K562 (cell line): ENCODE data around the gene SRBD1. TPM values are rescaled to one million over a fixed set of nuclear protein-coding genes. Genes with fewer than 3 reads are reported as not detected.

Experiments used
- ARID3A ChIP-seq: IDR thresholded peaks from 2 replicates; pipeline ENCODE4 v1.6.1; 2012; ENCODE audit warnings: low read depth, low read length, improper control_type of control experiment, borderline replicate concordance
- CTBP1 ChIP-seq: fragments of 450-650 bp; IDR thresholded peaks from 2 replicates; pipeline ENCODE4 v1.6.1; 2016; ENCODE audit warnings: borderline replicate concordance
- GTF2E2 ChIP-seq: fragments of 200-800 bp; sonication (Bioruptor generic); IDR thresholded peaks from 2 replicates; pipeline ENCODE4 v1.6.1; 2016; ENCODE audit warnings: missing genetic modification characterization, missing compliant biosample characterization
- HNRNPL ChIP-seq: fragments of 200-400 bp; formaldehyde crosslinking; IDR thresholded peaks from 2 replicates; pipeline ENCODE4 v1.6.1; 2017; ENCODE audit warnings: low read depth, mild to moderate bottlenecking, low read length
- MYC ChIP-seq, 2 experiments: fragments of 250-450 bp in 1 of 2; sonication (Bioruptor Pico) in 1 of 2; IDR thresholded peaks; 2 replicates each; pipeline versions ENCODE4 v1.5.1 to v1.6.1; 2012 to 2021; ENCODE audit warnings: low read depth in 2 of 2, borderline replicate concordance in 1 of 2, improper control_type of control experiment in 1 of 2, low read length in 1 of 2, mild to moderate bottlenecking in 1 of 2, moderate library complexity in 1 of 2
- PCBP1 ChIP-seq: fragments of 200-400 bp; formaldehyde crosslinking; IDR thresholded peaks from 2 replicates; pipeline ENCODE4 v1.6.1; 2018; ENCODE audit warnings: mild to moderate bottlenecking, low read depth, low read length; ENCODE audit not compliant: poor library complexity, severe bottlenecking
- PHF8 ChIP-seq: fragments of 200-600 bp; sonication (generic); IDR thresholded peaks from 2 replicates; pipeline ENCODE4 v1.6.1; 2012; ENCODE audit warnings: mixed run types, mild to moderate bottlenecking, inconsistent platforms, low read length, moderate library complexity, borderline replicate concordance
- PML ChIP-seq: IDR thresholded peaks from 2 replicates; pipeline ENCODE4 v1.6.1; 2012; ENCODE audit warnings: low read length, inconsistent platforms
- RB1 ChIP-seq: fragments of 450-650 bp; IDR thresholded peaks from 2 replicates; pipeline ENCODE4 v1.6.1; 2017; ENCODE audit warnings: low read depth, mild to moderate bottlenecking
- REST ChIP-seq, 2 experiments: fragments of 450-650 bp; formaldehyde crosslinking in 1 of 2; IDR thresholded peaks; 2 replicates each; pipeline versions ENCODE4 v1.4.0 to v1.6.1; 2014 to 2020; ENCODE audit warnings: mild to moderate bottlenecking in 2 of 2, borderline replicate concordance in 1 of 2, low read depth in 1 of 2
- SMARCB1 ChIP-seq: IDR thresholded peaks from 2 replicates; pipeline ENCODE4 v1.6.1; 2011; ENCODE audit warnings: improper control_type of control experiment, low read depth; ENCODE audit not compliant: insufficient read length
- TEAD4 ChIP-seq, 2 experiments: sonication (generic) in 1 of 2; formaldehyde crosslinking in 1 of 2; IDR thresholded peaks; 2 replicates each; pipeline versions ENCODE4 v1.6.1 to v1.8.0; 2012 to 2022; ENCODE audit warnings: borderline replicate concordance in 1 of 2, inconsistent platforms in 1 of 2, low read length in 1 of 2, mild to moderate bottlenecking in 1 of 2, missing genetic modification reagents in 1 of 2
- ZNF740 ChIP-seq, 3 experiments: fragments of 200-800 bp in 1 of 3; sonication (Bioruptor generic) in 1 of 3; sonication (generic) in 1 of 3; formaldehyde crosslinking in 1 of 3; IDR thresholded peaks; 2 replicates each; pipeline versions ENCODE4 v1.6.1 to v1.8.0; 2016 to 2022; ENCODE audit warnings: mild to moderate bottlenecking in 2 of 3, missing compliant biosample characterization in 2 of 3, missing genetic modification characterization in 2 of 3, missing genetic modification reagents in 1 of 3
- polyA plus RNA-seq, 8 experiments: library from polyadenylated mRNA; depleted of rRNA in 4 of 8; stranded (reverse) in 5 of 8; unstranded in 3 of 8; fragments of >200 nt; fragmentation: Nextera tagmentation in 2 of 8; fragmentation: Illumina TruSeq in 1 of 8; extraction: Ambion mirVana in 2 of 8; extraction: Trizol in 1 of 8; gene quantifications; 2 replicates each; pipeline versions ENCODE4 v1.2.1 to v1.2.3, GENCODE V29; 2011 to 2014; ENCODE audit warnings: inconsistent platforms in 1 of 8, missing spikeins in 1 of 8
- total RNA-seq, 7 experiments: library from RNA; depleted of rRNA in 6 of 7; stranded (reverse); fragments of >200 nt in 6 of 7; fragmentation: Illumina TruSeq in 2 of 7; extraction: Trizol in 2 of 7; gene quantifications; 2 replicates each; pipeline versions ENCODE4 v1.2.1 to v1.2.3, GENCODE V29; 2011 to 2021; ENCODE audit warnings: low replicate concordance in 1 of 7

The SRBD1 gene
- total and polyA plus RNA-seq, 9 of the 15 experiments (the other 6 are each of a cell fraction or from before 2014, with no cell fraction given), result 6.9 to 23.2 (median 14.7) TPM

GRCh38 chr2:45643543-45644542 is 32.8 kb upstream of the SRBD1 start (continued):
- TF ChIP-seq REST (IDR thresholded peaks at IDR 0.05; ENCODE audit: borderline replicate concordance) (peak; percentile 93), REST (CRISPR knock-in tag; IDR thresholded peaks at IDR 0.05; ENCODE audit: low read depth) (no peak), PCBP1 (peak; percentile 25), GTF2E2 (tag) (no peak), ZNF740 (CRISPR knock-in tag; IDR thresholded peaks at IDR 0.05) (no peak), ZNF740 (tag; IDR thresholded peaks at IDR 0.05) (no peak), ARID3A (no peak), MYC (IDR thresholded peaks at IDR 0.05; ENCODE audit: low read depth, low read length) (peak; percentile 25; the same call in 1 of the 2 replicates), MYC (CRISPR knock-in tag; IDR thresholded peaks at IDR 0.05; ENCODE audit: borderline replicate concordance, low read depth) (no peak), HNRNPL (no peak), TEAD4 (IDR thresholded peaks at IDR 0.05; ENCODE audit: low read length) (no peak), TEAD4 (CRISPR knock-in tag; IDR thresholded peaks at IDR 0.05; ENCODE audit: borderline replicate concordance) (no peak), CTBP1 (peak; percentile 19; the same call in 1 of the 2 replicates), SMARCB1 (no peak), PML (no peak), RB1 (peak; percentile 92), PHF8 (no peak)
